Mesenchymal stem cell (in vitro differentiated cells and primary cell): ENCODE data around the gene ATP1A2. TPM values are rescaled to one million over a fixed set of nuclear protein-coding genes. Genes with fewer than 3 reads are reported as not detected.

Experiments
- DNase-seq: peaks from one replicate; pipeline ENCODE4 v3.0.0-alpha.2; 2013
- H2AFZ ChIP-seq: one replicate; pipeline ENCODE4 v1.6.1; 2013; ENCODE audit warnings: low read depth, mild to moderate bottlenecking, control low read depth, inconsistent platforms, low read length, moderate library complexity
- H2AK5ac ChIP-seq: 2 replicates; pipeline ENCODE4 v1.6.1; 2013; ENCODE audit warnings: low read length, moderate library complexity, mild to moderate bottlenecking, inconsistent platforms; ENCODE audit not compliant: severe bottlenecking
- H2BK120ac ChIP-seq: one replicate; pipeline ENCODE4 v1.6.1; 2013; ENCODE audit warnings: low read depth, mild to moderate bottlenecking, inconsistent platforms, low read length, moderate library complexity
- H2BK12ac ChIP-seq, 2 experiments: one replicate each; pipeline ENCODE4 v1.6.1; 2013; ENCODE audit warnings: inconsistent platforms in 2 of 2, low read length in 2 of 2, mild to moderate bottlenecking in 2 of 2, moderate library complexity in 2 of 2, control low read depth in 1 of 2
- H2BK15ac ChIP-seq: one replicate; pipeline ENCODE4 v1.6.1; 2013; ENCODE audit warnings: mild to moderate bottlenecking, low read depth, inconsistent platforms; ENCODE audit not compliant: poor library complexity, severe bottlenecking
- H2BK5ac ChIP-seq: 2 replicates; pipeline ENCODE4 v1.6.1; 2013; ENCODE audit warnings: low read depth, mild to moderate bottlenecking, low read length, control low read depth, inconsistent platforms; ENCODE audit not compliant: poor library complexity, severe bottlenecking
- H3K14ac ChIP-seq, 2 experiments: one replicate each; pipeline ENCODE4 v1.6.1; 2013; ENCODE audit warnings: inconsistent platforms in 2 of 2, low read length in 2 of 2, control low read depth in 1 of 2, mild to moderate bottlenecking in 1 of 2, moderate library complexity in 1 of 2
- H3K18ac ChIP-seq, 2 experiments: one replicate each; pipeline ENCODE4 v1.6.1; 2013; ENCODE audit warnings: inconsistent platforms in 2 of 2, low read length in 2 of 2, control low read depth in 1 of 2, low read depth in 1 of 2, mild to moderate bottlenecking in 1 of 2
- H3K23ac ChIP-seq, 2 experiments: one replicate each; pipeline ENCODE4 v1.6.1; 2013; ENCODE audit warnings: inconsistent platforms in 2 of 2, low read length in 2 of 2, mild to moderate bottlenecking in 2 of 2, moderate library complexity in 2 of 2, control low read depth in 1 of 2
- H3K27ac ChIP-seq: 2 replicates; pipeline ENCODE4 v1.5.1; 2013; ENCODE audit warnings: mild to moderate bottlenecking, moderate library complexity, low read length, control low read depth, inconsistent platforms; ENCODE audit not compliant: poor library complexity, severe bottlenecking
- H3K27me3 ChIP-seq, 2 experiments: 2 replicates each; pipeline versions ENCODE4 v1.6.1 to v1.7.0; 2013; ENCODE audit warnings: low read length in 2 of 2, mild to moderate bottlenecking in 2 of 2, moderate library complexity in 2 of 2, control low read depth in 1 of 2, inconsistent platforms in 1 of 2; ENCODE audit not compliant: control insufficient read depth in 1 of 2, insufficient read depth in 1 of 2
- H3K36me3 ChIP-seq, 2 experiments: 2 replicates each; pipeline versions ENCODE4 v1.6.1 to v1.7.0; 2013; ENCODE audit warnings: low read length in 2 of 2, control low read depth in 1 of 2, inconsistent platforms in 1 of 2, low read depth in 1 of 2, mild to moderate bottlenecking in 1 of 2; ENCODE audit not compliant: insufficient read depth in 2 of 2, control insufficient read depth in 1 of 2
- H3K4ac ChIP-seq, 2 experiments: one replicate each; pipeline ENCODE4 v1.6.1; 2013; ENCODE audit warnings: inconsistent platforms in 2 of 2, low read length in 2 of 2, mild to moderate bottlenecking in 2 of 2, moderate library complexity in 2 of 2, control low read depth in 1 of 2, low read depth in 1 of 2
- H3K4me1 ChIP-seq: 2 replicates; pipeline ENCODE4 v1.6.1; 2013; ENCODE audit warnings: low read depth, low read length, control low read depth; ENCODE audit not compliant: control insufficient read depth, insufficient read depth
- H3K4me2 ChIP-seq: 2 replicates; pipeline ENCODE4 v1.6.1; 2013; ENCODE audit warnings: low read length, mild to moderate bottlenecking, inconsistent platforms; ENCODE audit not compliant: poor library complexity, severe bottlenecking
- H3K4me3 ChIP-seq, 2 experiments: 2 replicates each; pipeline versions ENCODE4 v1.5.1 to v1.7.0; 2013; ENCODE audit warnings: low read length in 2 of 2, mild to moderate bottlenecking in 2 of 2, control low read depth in 1 of 2, low read depth in 1 of 2; ENCODE audit not compliant: insufficient read depth in 1 of 2
- H3K79me1 ChIP-seq: replicated peaks from 2 replicates; pipeline ENCODE4 v1.6.1; 2013; ENCODE audit warnings: mild to moderate bottlenecking, control low read depth, low read length, inconsistent platforms; ENCODE audit not compliant: poor library complexity, severe bottlenecking
- H3K9ac ChIP-seq: 2 replicates; pipeline ENCODE4 v1.7.0; 2013; ENCODE audit warnings: mild to moderate bottlenecking, low read length, moderate library complexity
- H3K9me3 ChIP-seq: 2 replicates; pipeline ENCODE4 v1.7.0; 2013; ENCODE audit warnings: mild to moderate bottlenecking, low read length; ENCODE audit not compliant: control insufficient read depth
- H4K8ac ChIP-seq: one replicate; pipeline ENCODE4 v1.6.1; 2013; ENCODE audit warnings: inconsistent platforms, mild to moderate bottlenecking, low read length, moderate library complexity
- H4K91ac ChIP-seq: one replicate; pipeline ENCODE4 v1.6.1; 2013; ENCODE audit warnings: mild to moderate bottlenecking, low read length, inconsistent platforms
- WGBS: methylation state at CpG from one replicate; pipeline ENCODE4 v1.1.7; 2013; ENCODE audit warnings: mixed read lengths; 5-methylcytosine and 5-hydroxymethylcytosine counted together
- polyA plus RNA-seq, 2 experiments: library from polyadenylated mRNA; stranded (reverse); fragments of 200-250 nt; gene quantifications; one replicate each; pipeline ENCODE4 v1.2.3, GENCODE V29; 2013

ATP1A2 gene
- 0.07 TPM for polyA plus RNA-seq (2013, experiment 1 of 2)
- 0.05 TPM for polyA plus RNA-seq (2013, experiment 2 of 2)

DNA sequence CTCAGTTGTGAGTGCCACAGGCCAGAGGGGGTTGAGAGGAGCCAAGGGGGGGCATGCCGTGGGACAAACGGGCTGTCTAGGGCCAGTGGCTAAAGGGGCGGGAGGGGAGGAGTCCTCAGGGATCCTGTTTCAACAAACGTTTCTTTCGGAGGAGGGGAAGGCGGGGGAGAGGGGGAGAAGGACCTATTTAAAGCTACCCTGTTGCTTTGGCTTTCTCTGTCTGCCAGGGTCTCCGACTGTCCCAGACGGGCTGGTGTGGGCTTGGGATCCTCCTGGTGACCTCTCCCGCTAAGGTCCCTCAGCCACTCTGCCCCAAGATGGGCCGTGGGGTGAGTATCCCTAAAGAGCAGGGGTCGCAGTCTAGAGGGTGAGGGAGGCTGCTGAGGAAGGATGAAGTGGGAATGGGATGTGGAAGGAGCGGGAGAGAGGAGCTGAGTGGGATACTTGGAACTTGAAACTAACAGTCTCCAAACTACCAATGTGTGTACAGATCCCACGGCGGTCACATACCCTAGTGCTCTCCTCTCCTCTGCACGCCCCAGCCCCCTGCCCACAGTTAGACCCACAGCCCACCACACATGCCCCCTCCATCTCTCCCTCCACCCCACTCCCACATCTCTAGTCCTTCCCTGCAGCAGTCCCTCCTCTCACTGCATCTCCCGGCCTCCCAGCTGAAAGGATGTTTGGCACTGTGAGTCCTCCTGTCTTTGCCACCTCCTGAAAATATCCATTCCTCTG is at the start of gene ATP1A2:
TSS of gene ATP1A2 (plus strand) at position 215 of the 738 bp plus-strand sequence. CDS start at position 318, 103 bp downstream.
- Histone ChIP-seq H2AK5ac (no peak within 1 kb of the TSS), H3K4me1 (peaks cover 16% of the 10 kb centered on the region), H2BK15ac (no peak within 1 kb of the TSS), H3K4me2 (no peak within 1 kb of the TSS), H2BK5ac (no peak within 1 kb of the TSS), H3K23ac (no peak within 1 kb of the TSS), H3K27me3 (peaks cover 51 to 69% of the 10 kb centered on the region in 2 experiments), H2AFZ (no peak within 1 kb of the TSS), H3K14ac (no peak within 1 kb of the TSS), H4K8ac (no peak within 1 kb of the TSS), H4K91ac (no peak within 1 kb of the TSS), H3K18ac (no peak within 1 kb of the TSS), H3K79me1 (no peaks in the 10 kb centered on the region), H3K4ac (no peak within 1 kb of the TSS), H3K4me3 (no peak within 1 kb of the TSS), H2BK12ac (no peak within 1 kb of the TSS), H3K27ac (no peak within 1 kb of the TSS), H3K9ac (no peak within 1 kb of the TSS), H3K9me3 (no peaks in the 10 kb centered on the region), H2BK120ac (no peak within 1 kb of the TSS), H3K36me3 (no peaks in the 10 kb centered on the region)
- WGBS = 23% methylated on average over 14 of the region's 16 CpGs
- DNase-seq = no peak

DNA sequence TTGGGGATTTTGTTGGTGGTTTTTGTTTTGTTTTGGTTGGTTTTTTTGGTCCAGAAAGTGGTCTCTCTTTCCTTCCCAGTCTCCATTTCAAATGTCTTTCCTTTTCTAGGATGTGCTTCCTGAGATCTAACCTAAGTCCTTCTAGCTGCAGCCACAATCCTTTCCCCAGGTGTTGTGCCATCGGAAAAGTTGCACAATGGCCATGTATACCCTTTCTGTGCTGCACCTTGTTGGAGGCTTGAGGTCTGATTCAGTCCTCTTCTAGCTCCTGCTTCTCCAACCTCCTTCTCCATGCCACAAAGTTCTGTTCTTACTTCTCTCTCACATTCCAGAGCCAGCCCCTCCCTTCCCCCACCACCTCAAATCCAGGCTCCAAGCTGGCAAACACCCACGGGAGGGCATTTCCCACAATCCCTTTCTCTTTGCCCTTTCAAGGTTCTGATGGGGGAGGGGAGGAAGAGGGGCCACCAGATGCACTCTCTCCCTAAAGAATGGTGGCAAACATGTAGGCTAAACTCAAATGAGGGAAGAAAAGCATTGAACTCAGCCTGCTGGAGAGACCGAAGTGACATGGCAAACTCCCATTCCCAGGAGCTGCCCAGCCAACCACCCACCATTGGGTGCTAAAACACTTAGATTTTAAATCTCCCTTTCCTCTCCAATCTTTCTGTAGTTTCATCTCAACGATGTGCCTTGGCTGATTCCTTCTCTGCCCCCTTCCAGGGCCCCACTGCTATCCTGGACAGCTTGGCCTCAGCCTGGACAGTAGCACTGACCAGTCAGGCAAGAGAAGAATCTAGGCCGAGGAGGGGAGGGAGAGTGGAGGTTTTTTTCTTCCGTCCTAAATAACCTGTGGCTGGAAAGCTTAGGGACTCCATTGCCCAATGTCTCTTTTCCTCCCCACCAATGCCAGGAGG is 48.5 kb upstream of the ATP1A2 start:
- Histone ChIP-seq H3K4ac (no peak overlapping the region), H2BK120ac (no peak overlapping the region), H3K23ac (no peak overlapping the region), H2BK12ac (no peak overlapping the region), H2BK15ac (no peak overlapping the region), H3K9me3 (no peaks in the 10 kb centered on the region), H3K14ac (no peak overlapping the region), H3K27me3 (peaks cover 76 to 89% of the 10 kb centered on the region in 2 experiments), H2BK5ac (no peak overlapping the region), H4K8ac (no peak overlapping the region), H2AK5ac (no peak overlapping the region), H4K91ac (no peak overlapping the region), H3K4me3 (no peak overlapping the region), H3K9ac (no peak overlapping the region), H3K36me3 (no peaks in the 10 kb centered on the region), H3K79me1 (no peaks in the 10 kb centered on the region), H3K4me1 (peaks cover 8% of the 10 kb centered on the region), H3K18ac (no peak overlapping the region), H3K27ac (no peak overlapping the region), H2AFZ (no peak overlapping the region), H3K4me2 (no peak overlapping the region)
- WGBS = 72% methylated on average over 4 of the region's 6 CpGs
- DNase-seq = no peak

DNA sequence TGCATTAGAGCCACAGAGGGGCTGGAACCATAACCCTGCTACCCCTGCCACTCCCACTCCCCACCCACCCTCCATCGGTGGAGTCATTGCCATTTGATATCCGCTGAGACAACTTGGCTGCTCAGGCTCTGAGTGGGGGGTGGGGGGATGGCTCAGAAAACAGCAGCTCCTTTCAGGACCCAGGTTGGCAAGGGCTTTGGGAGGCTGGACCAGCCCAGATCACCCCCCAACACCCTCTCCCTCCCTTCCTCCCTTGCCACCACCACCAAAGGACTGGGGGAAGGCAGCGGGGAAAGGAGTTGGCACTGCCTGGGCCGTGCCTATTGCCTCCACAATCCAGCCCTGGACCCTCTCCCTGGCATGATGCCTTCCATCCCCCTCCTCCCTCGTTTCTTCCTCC is 47.3 kb upstream of the ATP1A2 start:
- Histone ChIP-seq H2BK120ac (no peak overlapping the region), H4K8ac (no peak overlapping the region), H4K91ac (no peak overlapping the region), H3K14ac (no peak overlapping the region), H3K4ac (no peak overlapping the region), H3K36me3 (no peaks in the 10 kb centered on the region), H3K27me3 (peaks cover 67 to 88% of the 10 kb centered on the region in 2 experiments), H3K18ac (no peak overlapping the region), H2AK5ac (no peak overlapping the region), H2AFZ (no peak overlapping the region), H3K9me3 (no peaks in the 10 kb centered on the region), H3K79me1 (no peaks in the 10 kb centered on the region), H3K23ac (no peak overlapping the region), H2BK12ac (no peak overlapping the region), H3K4me1 (peaks cover 8% of the 10 kb centered on the region), H3K4me3 (no peak overlapping the region), H2BK15ac (no peak overlapping the region), H2BK5ac (no peak overlapping the region), H3K9ac (no peak overlapping the region), H3K27ac (no peak overlapping the region), H3K4me2 (no peak overlapping the region)
- 74% methylated on average over 5 of the region's 5 CpGs for WGBS
- no peak for DNase-seq
